ENCODE data around the gene CDH13.

Gene CDH13

DNA sequence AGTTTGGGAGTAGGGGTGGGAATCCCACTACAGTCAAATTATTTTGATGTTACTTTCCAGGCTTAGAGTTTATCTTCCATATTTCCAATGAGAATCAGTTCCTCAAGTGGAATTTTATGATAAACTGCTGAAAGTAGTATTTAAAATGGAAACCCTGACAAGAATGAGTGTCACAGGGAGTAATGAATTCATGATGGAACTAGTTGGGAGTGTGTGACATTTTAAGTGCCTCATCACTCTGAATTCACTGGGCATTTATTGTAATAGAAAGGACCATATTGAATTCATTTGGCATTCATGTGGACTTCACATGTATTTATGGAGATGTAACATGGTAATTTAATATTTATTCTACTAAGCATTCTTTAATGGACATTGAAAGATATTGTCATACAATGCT, 320.9 kb downstream of the CDH13 start:
- ChIA-PET CTCF (interaction anchor here (0.5 kb wide), 1 partner anchor 1700 kb away, joined by 3 read pairs; no protein-coding TSS in a partner anchor), POLR2A (no interaction called here)
- Histone ChIP-seq H3K36me3 (ENCODE audit: control insufficient read depth in 2 of 2, insufficient read depth in 1 of 2, low read length in 2 of 2) (no peaks in the 10 kb centered on the region), H3K4me1 (ENCODE audit: control insufficient read depth, insufficient read depth, low read length) (no peaks in the 10 kb centered on the region), H3K9me3 (ENCODE audit: control insufficient read depth, insufficient read depth, low read depth, low read length) (no peaks in the 10 kb centered on the region), H3K27ac (ENCODE audit: extremely low read depth, low read depth, low read length) (no peak overlapping the region), H3K4me3 (ENCODE audit: low read depth, low read length) (no peak overlapping the region)
- TF ChIP-seq, protein P1, sequence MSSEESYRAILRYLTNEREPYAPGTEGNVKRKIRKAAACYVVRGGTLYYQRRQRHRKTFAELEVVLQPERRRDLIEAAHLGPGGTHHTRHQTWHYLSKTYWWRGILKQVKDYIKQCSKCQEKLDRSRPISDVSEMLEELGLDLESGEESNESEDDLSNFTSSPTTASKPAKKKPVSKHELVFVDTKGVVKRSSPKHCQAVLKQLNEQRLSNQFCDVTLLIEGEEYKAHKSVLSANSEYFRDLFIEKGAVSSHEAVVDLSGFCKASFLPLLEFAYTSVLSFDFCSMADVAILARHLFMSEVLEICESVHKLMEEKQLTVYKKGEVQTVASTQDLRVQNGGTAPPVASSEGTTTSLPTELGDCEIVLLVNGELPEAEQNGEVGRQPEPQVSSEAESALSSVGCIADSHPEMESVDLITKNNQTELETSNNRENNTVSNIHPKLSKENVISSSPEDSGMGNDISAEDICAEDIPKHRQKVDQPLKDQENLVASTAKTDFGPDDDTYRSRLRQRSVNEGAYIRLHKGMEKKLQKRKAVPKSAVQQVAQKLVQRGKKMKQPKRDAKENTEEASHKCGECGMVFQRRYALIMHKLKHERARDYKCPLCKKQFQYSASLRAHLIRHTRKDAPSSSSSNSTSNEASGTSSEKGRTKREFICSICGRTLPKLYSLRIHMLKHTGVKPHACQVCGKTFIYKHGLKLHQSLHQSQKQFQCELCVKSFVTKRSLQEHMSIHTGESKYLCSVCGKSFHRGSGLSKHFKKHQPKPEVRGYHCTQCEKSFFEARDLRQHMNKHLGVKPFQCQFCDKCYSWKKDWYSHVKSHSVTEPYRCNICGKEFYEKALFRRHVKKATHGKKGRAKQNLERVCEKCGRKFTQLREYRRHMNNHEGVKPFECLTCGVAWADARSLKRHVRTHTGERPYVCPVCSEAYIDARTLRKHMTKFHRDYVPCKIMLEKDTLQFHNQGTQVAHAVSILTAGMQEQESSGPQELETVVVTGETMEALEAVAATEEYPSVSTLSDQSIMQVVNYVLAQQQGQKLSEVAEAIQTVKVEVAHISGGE (tag by site-specific recombination; conservative IDR thresholded peaks at IDR 0.05; ENCODE audit: low read depth) = no peak
- TF ChIP-seq, protein P2, sequence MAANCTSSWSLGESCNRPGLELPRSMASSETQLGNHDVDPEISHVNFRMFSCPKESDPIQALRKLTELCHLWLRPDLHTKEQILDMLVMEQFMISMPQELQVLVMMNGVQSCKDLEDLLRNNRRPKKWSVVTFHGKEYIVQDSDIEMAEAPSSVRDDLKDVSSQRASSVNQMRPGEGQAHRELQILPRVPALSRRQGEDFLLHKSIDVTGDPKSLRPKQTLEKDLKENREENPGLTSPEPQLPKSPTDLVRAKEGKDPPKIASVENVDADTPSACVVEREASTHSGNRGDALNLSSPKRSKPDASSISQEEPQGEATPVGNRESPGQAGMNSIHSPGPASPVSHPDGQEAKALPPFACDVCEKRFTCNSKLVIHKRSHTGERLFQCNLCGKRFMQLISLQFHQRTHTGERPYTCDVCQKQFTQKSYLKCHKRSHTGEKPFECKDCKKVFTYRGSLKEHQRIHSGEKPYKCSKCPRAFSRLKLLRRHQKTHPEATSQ (tag by site-specific recombination; IDR thresholded peaks at IDR 0.05) = no peak
- TF ChIP-seq ZNF558 (tag by site-specific recombination; IDR thresholded peaks at IDR 0.05) (no peak), KLF7 (tag by site-specific recombination; IDR thresholded peaks at IDR 0.05; ENCODE audit: borderline replicate concordance) (no peak), HOXA7 (CRISPR knock-in tag; IDR thresholded peaks at IDR 0.05; ENCODE audit: borderline replicate concordance) (no peak), ZNF311 (tag by site-specific recombination; IDR thresholded peaks at IDR 0.05; ENCODE audit: borderline replicate concordance) (no peak), SALL2 (tag by site-specific recombination; IDR thresholded peaks at IDR 0.05; ENCODE audit: borderline replicate concordance) (no peak), WT1 (tag by site-specific recombination; IDR thresholded peaks at IDR 0.05) (no peak), ZEB2 (tag by site-specific recombination; IDR thresholded peaks at IDR 0.05) (no peak), ZNF2 (tag by site-specific recombination; IDR thresholded peaks at IDR 0.05) (no peak), ZNF596 (tag by site-specific recombination; IDR thresholded peaks at IDR 0.05) (no peak), ZNF169 (tag by site-specific recombination; IDR thresholded peaks at IDR 0.05) (no peak), ZNF48 (tag by site-specific recombination; IDR thresholded peaks at IDR 0.05) (no peak), ZFP69B (tag by site-specific recombination; IDR thresholded peaks at IDR 0.05) (no peak), ZNF404 (tag by site-specific recombination; IDR thresholded peaks at IDR 0.05) (no peak), ZNF510 (tag by site-specific recombination; IDR thresholded peaks at IDR 0.05; ENCODE audit: insufficient replicate concordance) (no peak), ZNF138 (tag by site-specific recombination; IDR thresholded peaks at IDR 0.05; ENCODE audit: borderline replicate concordance) (no peak)
- TF ChIP-seq, protein P3, sequence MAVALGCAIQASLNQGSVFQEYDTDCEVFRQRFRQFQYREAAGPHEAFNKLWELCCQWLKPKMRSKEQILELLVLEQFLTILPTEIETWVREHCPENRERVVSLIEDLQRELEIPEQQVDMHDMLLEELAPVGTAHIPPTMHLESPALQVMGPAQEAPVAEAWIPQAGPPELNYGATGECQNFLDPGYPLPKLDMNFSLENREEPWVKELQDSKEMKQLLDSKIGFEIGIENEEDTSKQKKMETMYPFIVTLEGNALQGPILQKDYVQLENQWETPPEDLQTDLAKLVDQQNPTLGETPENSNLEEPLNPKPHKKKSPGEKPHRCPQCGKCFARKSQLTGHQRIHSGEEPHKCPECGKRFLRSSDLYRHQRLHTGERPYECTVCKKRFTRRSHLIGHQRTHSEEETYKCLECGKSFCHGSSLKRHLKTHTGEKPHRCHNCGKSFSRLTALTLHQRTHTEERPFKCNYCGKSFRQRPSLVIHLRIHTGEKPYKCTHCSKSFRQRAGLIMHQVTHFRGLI (tag by site-specific recombination; IDR thresholded peaks at IDR 0.05) = no peak
- TF ChIP-seq, protein P4, sequence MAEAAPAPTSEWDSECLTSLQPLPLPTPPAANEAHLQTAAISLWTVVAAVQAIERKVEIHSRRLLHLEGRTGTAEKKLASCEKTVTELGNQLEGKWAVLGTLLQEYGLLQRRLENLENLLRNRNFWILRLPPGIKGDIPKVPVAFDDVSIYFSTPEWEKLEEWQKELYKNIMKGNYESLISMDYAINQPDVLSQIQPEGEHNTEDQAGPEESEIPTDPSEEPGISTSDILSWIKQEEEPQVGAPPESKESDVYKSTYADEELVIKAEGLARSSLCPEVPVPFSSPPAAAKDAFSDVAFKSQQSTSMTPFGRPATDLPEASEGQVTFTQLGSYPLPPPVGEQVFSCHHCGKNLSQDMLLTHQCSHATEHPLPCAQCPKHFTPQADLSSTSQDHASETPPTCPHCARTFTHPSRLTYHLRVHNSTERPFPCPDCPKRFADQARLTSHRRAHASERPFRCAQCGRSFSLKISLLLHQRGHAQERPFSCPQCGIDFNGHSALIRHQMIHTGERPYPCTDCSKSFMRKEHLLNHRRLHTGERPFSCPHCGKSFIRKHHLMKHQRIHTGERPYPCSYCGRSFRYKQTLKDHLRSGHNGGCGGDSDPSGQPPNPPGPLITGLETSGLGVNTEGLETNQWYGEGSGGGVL (tag by site-specific recombination; IDR thresholded peaks at IDR 0.05) = no peak
- TF ChIP-seq, protein P5, sequence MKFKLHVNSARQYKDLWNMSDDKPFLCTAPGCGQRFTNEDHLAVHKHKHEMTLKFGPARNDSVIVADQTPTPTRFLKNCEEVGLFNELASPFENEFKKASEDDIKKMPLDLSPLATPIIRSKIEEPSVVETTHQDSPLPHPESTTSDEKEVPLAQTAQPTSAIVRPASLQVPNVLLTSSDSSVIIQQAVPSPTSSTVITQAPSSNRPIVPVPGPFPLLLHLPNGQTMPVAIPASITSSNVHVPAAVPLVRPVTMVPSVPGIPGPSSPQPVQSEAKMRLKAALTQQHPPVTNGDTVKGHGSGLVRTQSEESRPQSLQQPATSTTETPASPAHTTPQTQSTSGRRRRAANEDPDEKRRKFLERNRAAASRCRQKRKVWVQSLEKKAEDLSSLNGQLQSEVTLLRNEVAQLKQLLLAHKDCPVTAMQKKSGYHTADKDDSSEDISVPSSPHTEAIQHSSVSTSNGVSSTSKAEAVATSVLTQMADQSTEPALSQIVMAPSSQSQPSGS (tag by site-specific recombination; IDR thresholded peaks at IDR 0.05; ENCODE audit: low read depth) = no peak

Data from HEK293 (cell line).